ENCODE data around the gene SKIC2.
A peak's percentile ranks its signal among the peaks of the same experiment; 100 is the strongest.
"Not testable (repeated sequence)": the region's sequence is repeated elsewhere in the genome, so short reads cannot be mapped to it uniquely, and the experiment has no call there.

SKIC2 gene

GRCh38 chr6:31969712-31970603 lies 11.0 kb downstream of the SKIC2 start:
- no peak for DNase-seq

GRCh38 chr6:31970604-31971271 lies 11.8 kb downstream of the SKIC2 start:
- DNase-seq = no peak

- DNase-seq = no peak
Observed at GRCh38 chr6:31971279-31971992, 12.5 kb downstream of the SKIC2 start.

GRCh38 chr6:31971993-31972708 lies 13.2 kb downstream of the SKIC2 start, which contains the start of gene DXO:
Gene DXO (minus strand): TSS chr6:31972138. CDS start chr6:31971675, 463 bp downstream.
- peak; percentile 96 for DNase-seq

DNA sequence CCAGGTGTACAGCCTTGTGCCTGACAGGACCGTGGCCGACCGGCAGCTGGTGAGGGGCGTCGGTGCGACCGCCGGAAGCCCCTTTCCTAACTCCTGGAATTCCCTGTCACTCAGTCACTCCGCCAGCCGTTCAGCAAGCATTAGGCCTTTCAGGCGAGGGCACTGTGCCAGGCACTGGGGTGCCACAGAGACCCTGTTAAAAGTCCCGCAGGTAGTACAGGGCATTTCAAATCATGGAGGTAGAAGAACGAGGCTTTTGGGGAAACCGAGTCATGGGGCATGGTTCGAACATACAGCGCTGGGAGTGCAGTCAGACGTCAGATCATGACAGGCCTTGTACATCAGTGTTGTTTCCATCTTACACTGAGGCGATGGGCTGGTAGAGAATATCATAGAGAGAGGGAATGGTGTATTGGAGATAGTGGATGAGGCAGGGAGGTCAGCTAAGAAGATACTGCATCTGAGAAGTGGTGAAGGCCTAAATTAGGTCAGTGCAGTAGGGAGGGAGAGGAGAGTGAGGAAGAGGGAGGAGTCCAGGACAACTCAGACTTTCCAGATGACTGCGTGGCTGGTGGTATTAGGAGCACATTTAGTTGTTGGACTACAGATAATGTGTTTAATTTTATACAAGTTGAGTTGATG lies 13.9 kb downstream of the SKIC2 start:
- no peak for DNase-seq

DNA sequence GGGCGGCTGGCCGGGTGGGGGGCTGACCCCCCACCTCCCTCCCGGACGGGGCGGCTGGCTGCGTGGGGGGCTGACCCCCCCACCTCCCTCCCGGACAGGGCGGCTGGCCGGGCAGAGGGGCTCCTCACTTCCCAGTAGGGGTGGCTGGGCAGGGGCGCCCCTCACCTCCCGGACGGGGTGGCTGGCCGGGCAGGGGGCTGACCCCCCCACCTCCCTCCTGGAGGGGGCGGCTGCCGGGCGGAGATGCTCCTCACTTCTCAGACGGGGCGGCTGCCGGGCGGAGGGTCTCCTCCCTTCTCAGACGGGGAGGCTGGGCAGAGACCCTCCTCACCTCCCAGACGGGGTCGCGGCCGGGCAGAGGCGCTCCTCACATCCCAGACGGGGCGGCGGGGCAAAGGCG lies 17.1 kb downstream of the SKIC2 start:
- DNase-seq = not testable (repeated sequence)

DNA sequence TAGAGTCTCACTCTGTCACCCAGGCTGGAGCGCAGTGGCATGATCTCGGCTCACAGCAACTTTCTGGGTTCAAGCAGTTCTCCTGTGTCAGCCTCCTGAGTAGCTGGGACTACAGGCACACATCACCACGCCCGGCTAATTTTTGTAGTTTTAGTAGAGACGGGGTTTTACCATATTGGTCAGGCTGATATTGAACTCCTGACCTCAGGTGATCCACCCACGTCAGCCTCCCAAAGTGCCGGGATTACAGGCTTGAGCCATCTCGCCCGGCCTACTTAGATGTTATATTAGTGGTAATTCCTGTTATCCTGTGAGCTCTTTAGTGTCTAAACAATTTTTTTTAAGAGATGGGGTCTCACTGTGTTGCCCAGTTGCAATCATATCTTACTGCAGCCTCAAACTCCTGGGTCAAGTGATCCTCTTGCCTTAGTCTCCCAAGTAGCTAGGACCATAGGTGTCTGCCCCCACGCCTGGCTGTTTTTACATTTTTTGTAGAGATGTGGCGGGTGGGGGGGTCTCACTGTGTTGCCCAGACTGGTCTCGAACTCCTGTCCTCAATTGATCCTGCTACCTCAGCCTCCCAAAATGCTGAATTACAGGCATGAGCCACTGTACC lies 18.9 kb downstream of the SKIC2 start:
- no peak for DNase-seq

GRCh38 chr6:31978831-31979230 lies 19.9 kb downstream of the SKIC2 start:
- DNase-seq = no peak

DNA sequence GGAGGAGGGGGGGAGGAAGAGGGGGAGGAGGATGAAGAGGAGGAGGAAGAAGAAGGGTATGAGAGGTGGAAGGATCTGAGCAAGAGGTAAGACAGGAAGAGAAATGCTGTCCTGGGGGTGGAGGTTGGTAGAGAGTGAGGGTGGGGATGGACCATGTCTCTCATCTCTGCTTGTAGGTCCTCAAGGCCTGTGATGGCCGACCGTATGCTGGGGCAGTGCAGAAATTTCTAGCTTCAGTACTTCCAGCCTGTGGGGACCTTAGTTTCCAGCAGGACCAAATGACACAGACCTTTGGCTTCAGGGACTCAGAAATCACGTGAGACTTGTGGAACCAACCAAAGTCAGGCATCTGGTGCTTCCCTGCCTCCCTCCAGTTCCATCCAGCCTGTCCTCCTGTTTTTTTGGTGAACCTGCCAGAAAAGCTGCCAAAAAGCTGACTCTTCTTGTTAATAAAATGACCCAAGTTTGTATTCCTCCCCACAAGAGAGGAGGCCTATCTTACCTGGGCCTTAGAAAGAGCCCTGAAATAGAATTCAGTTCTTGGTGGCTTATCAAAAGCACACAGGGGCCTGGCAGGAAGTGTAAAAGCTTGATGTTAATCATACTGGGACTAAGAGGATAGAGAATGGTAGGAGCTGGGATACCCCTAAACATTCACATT lies 20.4 kb downstream of the SKIC2 start:
- no peak for DNase-seq

DNA sequence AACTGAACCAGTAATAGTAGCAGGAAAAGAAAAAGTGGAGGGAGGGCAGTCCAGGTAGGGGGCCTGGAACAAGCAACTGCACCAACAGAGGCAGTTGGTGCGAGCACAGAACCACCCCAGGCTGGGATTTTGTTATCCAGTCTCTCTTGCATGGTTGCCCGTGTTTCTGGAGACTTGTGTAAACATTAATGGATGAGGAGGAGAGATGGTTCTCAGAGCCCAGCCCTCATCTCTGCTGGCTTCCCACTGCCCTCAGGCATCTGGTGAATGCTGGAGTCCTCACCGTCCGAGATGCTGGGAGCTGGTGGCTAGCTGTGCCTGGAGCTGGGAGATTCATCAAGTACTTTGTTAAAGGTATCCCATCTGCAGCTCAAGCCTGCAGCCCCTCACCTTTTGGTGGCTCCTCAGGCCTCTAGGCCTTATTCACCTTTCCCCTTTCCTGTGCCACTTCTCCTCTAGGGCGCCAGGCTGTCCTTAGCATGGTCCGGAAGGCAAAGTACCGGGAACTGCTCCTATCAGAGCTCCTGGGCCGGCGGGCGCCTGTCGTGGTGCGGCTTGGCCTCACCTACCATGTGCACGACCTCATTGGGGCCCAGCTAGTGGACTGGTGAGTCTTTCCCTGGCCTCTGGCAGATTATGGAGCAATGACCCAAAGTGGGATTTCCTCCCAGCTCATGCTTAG lies 21.4 kb downstream of the SKIC2 start:
- not testable (repeated sequence) for DNase-seq

DNA sequence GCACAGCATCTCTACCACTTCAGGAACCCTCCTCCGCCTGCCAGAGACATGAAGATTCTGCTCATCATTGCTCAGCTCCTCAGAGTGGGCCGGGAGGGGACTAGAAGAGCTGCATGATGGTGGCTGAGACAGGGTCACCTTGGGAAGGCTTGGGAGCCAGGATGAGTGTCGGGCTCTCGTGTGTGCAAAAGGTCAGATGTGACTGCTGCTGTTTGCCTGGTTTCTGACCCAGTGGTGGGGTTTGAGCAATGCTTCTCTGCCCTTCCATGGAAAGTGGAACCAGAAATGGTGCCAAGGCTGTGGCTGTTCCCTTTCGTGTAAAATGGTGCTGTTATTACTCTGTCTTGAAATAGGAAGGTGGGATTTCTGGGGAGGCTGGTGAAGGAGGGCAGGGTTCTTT lies 22.0 kb downstream of the SKIC2 start:
- not testable (repeated sequence) for DNase-seq

GRCh38 chr6:31981744-31982143 lies 22.8 kb downstream of the SKIC2 start, which contains the start of gene C4A:
Gene C4A (plus strand): TSS chr6:31982057. CDS start chr6:31982108, 51 bp downstream.
- DNase-seq = not testable (repeated sequence)

DNA sequence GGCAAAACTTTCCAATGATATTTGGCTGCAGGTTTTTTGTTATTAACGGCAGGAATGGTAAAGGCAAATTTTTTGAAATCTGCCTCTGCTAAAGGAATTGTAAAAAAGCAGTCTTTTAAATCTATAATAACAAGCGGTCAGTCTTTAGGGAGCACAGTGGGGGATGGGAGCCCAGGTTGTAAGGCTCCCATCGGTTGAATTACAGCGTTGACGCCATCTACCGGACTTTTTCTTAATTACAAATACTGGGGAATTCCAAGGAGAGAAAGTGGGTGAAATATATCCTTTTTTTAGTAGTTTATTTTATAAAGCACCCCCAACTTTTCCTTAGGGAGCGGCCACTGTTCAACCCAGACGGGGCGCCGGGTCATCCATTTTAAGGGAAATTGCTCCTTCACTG lies 30.4 kb downstream of the SKIC2 start:
- DNase-seq = not testable (repeated sequence)

DNA sequence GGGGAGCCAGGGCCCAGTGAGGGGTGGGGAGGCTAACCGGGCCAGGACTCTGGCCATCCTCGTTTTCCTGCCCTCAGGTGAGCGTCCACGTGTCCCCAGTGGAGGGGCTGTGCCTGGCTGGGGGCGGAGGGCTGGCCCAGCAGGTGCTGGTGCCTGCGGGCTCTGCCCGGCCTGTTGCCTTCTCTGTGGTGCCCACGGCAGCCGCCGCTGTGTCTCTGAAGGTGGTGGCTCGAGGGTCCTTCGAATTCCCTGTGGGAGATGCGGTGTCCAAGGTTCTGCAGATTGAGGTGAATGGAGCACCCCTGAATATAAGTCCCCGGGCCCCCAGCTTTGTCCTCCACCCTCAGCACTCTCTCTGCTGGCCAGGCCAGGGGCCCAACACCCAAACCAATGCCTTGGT lies 35.4 kb downstream of the SKIC2 start:
- not testable (repeated sequence) for DNase-seq

- not testable (repeated sequence) for DNase-seq
Observed at GRCh38 chr6:31996385-31996784, 37.4 kb downstream of the SKIC2 start.

DNA sequence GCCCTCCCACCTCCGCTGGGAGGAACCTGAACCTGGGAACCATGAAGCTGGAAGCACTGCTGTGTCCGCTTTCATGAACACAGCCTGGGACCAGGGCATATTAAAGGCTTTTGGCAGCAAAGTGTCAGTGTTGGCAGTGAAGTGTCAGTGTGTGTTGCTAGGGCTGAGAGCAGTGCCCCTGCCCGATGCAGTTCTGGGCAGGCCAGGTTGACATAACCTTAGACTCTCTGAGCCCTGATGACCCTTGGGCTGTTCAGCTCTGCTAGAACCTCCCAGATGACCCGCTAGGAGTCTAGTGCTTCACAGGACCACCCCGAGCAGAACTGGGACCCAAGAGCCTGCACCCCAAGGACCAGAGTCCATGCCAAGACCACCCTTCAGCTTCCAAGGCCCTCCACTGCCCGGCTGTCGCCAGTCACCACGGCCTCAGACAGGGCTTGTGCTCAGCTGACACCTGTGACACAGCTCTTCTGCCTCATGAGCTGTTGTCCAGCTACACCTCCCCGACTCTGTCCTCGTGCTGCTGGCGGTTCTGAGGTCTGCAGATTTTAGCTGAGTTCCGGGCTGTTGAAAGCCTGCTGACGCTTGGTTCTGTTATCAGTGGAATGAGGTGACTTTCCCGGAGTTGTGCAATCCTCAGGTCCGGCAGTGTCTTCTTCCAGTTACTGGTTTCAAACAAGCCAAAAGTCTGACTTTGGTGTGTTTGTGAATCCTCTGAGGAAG lies 43.7 kb downstream of the SKIC2 start:
- not testable (repeated sequence) for DNase-seq

- not testable (repeated sequence) for DNase-seq
Observed at GRCh38 chr6:32003301-32003700, 44.3 kb downstream of the SKIC2 start.

GRCh38 chr6:32004393-32004792 lies 45.4 kb downstream of the SKIC2 start:
- DNase-seq = not testable (repeated sequence)

GRCh38 chr6:32004864-32005537 lies 46.0 kb downstream of the SKIC2 start:
- not testable (repeated sequence) for DNase-seq

Data from KG1 (cell line).